ENCODE measurements around the gene SEZ6L2.

DNA sequence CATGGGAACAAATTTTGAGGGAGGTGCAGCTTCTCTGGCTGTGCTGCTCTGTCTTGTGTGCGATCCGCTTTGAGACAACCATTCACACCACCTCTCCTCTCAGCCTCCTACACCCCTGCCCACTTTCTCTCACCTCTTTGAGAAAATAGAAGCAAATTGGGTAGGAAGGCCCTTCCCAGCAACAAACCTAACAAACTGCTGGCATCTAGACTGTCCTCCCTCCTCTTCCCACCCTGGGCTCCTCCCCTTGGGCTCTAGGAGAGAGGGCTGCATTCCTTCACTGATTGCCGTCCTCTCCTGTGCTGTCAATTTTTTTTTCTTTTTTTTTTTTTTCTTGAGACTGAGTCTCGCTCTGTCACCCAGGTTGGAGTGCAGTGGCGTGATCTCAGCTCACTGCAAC is 49.8 kb downstream of the SEZ6L2 start:
- TF ChIP-seq, protein P1, sequence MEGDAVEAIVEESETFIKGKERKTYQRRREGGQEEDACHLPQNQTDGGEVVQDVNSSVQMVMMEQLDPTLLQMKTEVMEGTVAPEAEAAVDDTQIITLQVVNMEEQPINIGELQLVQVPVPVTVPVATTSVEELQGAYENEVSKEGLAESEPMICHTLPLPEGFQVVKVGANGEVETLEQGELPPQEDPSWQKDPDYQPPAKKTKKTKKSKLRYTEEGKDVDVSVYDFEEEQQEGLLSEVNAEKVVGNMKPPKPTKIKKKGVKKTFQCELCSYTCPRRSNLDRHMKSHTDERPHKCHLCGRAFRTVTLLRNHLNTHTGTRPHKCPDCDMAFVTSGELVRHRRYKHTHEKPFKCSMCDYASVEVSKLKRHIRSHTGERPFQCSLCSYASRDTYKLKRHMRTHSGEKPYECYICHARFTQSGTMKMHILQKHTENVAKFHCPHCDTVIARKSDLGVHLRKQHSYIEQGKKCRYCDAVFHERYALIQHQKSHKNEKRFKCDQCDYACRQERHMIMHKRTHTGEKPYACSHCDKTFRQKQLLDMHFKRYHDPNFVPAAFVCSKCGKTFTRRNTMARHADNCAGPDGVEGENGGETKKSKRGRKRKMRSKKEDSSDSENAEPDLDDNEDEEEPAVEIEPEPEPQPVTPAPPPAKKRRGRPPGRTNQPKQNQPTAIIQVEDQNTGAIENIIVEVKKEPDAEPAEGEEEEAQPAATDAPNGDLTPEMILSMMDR (conservative IDR thresholded peaks at IDR 0.05), result no peak
- no peak for TF ChIP-seq EZH2 (IDR thresholded peaks at IDR 0.05; ENCODE audit: low read depth)

All from PC-9 (cell line).